ENCODE data around the gene SIRPB2.
"Not testable (repeated sequence)": the region's sequence is repeated elsewhere in the genome, so short reads cannot be mapped to it uniquely, and the experiment has no call there.

The SIRPB2 gene

DNA sequence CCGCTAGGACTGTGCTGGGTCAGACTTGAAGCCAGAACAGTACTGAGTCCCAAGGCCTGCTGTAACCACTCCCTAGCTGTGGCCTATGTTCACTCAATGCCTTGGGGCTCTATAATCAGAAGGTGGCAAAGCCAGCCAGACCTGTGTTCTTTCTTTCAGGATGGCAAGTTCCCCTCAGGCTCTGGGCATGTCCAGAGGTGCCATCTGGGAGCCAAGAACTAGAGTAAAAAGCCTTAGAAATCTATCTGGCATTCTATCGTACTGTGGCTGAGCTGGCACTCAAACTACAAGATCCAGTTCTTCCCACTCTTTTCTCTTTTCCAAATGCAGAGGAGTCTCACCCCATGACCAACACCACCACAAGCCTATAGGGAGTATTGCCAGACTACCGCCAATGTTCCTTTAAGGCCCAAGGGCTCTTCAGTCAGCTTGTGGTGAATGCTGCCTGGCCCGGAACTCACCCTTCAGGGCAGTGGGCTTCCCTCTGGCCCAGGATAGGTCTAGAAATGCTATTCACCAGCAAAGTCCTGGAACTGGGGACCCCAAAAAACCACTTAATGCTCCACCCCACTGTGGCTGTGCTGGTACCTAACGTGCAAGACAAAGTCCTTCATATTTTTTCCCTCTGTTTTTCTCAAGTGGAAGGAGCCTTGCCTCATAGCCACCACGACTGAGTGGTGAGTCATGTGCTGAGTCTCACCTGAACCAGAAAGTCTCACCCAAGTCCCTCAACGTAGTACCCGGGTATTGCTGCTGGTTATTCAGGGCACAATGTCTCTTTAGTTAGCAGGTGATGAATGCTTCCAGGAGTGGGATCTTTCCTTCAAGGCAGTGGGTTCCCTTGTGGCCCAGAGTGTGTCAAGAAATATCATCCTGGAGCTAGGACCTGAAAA, 8.6 kb upstream of the SIRPB2 start:
- no peak for DNase-seq (ENCODE audit: low spot score)

DNA sequence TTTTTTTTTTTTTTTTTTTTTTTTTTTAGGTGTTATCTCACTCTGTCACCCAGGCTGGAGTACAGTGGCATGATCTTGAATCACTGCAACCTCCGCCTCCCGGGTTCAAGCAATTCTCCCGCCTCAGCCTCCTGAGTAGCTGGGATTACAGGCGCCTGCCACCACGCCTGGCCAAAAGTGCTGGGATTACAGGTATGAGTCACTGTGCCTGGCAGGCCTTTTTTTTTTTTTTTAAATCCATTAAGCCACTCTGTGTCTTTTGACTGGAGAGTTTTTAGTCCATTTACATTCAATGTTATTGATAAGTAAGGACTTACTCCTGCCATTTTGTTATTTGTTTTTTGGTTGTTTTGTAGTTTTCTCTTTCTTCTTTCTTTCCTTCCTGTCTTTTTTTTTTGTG, 6.2 kb upstream of the SIRPB2 start:
- DNase-seq (ENCODE audit: low spot score), result not testable (repeated sequence)

DNA sequence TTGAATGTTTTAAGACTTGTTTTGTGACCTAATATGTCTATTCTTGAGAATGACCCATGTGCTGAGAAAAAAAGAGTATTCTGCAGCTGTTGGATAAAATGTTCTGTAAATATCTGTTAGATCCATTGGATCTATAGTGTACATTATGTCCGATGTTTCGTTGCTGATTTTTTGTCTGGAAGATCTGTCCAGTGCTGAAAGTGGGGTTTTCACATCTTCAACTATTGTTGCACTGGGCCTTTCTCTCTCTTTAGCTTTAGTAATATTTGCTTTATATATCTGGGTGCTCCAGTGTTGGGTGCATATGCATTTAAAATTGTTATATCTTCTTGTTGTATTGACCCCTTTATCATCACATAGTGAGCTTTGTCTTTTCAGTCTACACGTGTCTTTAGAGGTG, 5.7 kb upstream of the SIRPB2 start:
- DNase-seq (ENCODE audit: low spot score), result no peak

DNA sequence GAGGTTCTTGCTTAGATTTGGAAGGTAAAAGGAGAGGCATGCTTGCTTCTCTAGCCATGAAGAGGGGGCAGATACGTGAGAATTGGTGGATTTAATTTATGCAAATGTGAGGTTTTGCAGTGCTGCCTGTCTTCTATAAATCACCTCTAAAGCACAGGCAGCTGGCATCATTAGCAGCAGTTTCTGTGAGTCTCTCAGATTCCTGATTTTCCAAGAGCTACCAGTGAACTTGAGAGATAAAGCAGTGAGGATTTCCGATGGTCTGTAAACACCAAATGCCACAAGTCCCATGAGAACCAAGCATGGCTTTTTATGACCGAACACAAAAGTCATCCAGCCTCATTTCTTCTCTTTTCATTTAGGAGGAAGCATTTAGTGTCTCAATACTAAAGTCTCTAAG, 3.2 kb upstream of the SIRPB2 start:
- no peak for DNase-seq (ENCODE audit: low spot score)

DNA sequence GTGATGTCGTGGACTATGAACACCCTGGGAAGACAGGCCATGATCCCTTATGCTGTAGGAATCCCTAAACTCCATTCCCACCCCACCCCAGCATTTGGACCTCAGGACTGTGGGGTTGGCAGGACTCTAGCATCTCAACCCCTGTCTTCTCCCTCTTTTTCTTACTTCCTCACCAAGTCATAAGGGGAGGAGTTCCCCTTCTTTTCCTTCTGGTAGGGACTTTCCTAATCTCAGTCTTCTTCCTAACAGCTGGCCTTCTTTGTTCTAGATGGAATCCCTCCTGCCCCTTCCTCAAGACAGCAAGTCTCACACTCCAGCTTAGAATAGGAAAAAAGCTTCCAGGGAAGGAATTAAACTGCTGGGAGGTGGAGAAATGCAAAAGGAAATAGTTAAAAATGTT, 2.3 kb upstream of the SIRPB2 start:
- DNase-seq (ENCODE audit: low spot score), result no peak

DNA sequence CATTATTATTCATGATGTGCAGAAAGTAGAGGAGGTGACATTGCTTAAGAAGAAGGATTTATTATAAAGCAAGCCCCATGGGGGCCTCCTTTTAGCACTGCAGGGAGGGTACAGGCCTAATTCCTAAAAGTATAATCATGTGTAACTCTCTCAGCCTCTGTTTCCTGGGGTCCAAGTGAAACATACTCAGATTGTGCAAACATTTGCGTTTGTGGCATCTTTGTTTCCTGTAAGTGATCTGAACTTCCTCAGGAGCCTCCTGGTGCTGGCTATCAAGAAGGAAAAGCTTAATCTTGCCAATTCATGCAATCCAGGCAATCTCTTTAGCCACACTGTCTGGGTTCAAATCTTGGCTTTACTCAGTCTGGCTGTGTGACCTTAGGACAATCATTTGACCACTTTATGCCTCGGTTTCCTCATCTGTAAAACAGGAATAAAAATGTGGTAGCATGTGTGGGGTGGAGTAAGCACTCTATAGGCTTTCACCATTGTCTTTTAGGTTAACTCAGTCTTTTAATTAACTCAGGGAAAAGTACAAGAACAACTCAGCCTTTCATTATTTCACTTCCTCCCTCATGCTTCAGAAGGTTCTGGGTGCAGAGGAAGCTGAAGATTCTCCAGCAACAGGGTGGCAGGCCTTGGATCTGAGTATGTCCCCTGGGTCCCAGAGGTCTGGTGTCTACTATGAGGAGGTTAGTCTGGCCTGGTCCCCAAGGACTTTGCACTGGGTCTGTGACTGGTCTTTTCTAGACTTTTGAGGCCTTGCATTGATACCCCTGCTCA, 831 bp upstream of the SIRPB2 start:
- DNase-seq (ENCODE audit: low spot score), result no peak

DNA sequence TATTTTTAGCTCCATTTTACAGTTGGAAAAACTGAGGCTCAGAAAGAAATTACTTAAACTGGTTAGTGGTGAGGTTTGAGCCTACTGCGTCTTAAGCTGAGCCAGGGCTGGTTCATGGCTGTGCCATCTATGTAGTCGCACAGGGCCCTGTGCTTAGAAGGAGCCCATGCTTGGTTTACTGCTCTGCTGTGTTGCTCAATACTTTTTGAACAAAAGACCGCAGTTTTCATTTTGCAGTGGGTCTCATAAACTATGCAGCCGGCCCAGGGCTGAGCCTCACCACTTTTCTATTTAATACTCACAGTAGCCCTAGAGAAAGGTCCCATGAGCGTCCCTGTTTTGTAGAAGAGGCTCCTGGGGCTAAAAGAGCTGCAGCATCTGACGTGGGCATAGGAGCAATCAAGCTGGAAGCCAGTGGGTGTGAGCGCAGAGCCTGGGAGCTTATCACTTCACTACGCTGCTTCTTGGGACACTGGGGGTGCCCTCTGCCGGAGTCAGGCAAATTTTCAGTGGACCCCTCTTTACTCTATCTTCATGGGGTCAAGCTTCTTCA, 501 bp downstream of the SIRPB2 start:
- DNase-seq (ENCODE audit: low spot score), result no peak

DNA sequence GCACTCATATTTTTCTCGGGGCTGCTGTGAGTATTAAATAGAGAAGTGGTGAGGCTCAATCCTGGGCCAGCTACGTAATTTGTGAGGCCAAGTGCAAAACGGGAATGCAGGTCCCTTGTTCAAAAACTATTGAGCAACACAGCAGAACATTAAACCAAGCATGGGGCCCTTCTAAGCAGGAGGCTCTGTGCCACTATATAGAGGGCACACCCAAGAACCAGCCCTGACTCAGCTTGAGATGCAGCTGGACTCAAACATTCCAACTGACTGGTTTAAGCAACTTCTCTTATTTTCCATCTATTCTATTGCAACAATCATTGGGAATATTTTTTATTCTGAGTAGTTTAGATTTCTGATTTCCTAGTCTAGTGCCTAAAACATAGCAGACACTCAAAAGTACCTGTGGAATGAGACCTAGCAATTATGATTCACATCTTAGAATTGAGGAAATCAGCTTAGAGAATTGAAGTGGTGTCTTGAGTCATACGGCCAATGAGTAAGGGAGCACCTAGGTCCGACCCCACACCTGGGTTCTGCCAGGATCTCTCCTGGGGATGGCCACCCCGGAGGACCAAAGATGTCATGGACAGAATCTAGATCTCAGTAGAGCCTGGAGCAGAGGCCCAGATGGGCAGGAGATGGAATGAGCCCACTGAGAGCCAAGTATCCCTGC, 1.3 kb downstream of the SIRPB2 start:
- DNase-seq (ENCODE audit: low spot score), result no peak

DNA sequence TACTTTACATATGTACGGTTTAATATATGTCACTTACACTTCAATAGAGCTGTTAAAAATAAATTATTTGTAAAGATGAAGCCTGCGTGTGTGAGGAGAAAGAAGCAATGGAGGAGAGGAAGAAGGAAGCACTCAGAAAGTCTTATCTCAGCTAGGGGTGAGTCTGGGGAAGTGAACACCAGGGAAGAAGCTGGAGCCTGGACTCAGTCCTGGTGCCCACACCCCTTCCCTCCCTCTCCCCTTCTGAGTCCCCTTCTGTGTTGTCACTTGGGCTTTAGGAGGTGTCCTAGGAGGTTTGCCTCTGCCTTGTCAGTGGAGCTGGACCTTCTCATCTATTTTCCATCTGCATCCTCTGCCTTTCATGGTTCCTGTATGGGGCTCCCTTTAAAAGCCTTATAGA, 1.9 kb downstream of the SIRPB2 start:
- DNase-seq (ENCODE audit: low spot score), result no peak

DNA sequence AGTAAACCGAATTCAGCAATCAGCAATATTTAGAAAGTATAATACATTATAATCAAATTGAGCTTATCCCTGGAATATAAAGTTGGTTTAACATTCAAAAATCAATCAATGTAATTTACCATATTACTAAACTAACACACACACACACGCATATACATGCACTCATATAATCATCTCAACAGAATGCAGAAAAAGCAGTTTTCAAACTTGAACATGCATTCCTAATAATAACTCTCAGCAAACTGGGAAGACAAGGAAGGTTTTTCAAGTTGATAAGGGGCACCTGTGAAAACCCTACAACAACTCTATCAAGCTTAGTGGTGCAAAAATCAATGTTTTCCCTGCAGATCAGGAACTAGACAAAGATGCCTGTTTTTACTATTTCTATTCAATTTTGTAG, 4.7 kb downstream of the SIRPB2 start:
- no peak for DNase-seq (ENCODE audit: low spot score)

DNA sequence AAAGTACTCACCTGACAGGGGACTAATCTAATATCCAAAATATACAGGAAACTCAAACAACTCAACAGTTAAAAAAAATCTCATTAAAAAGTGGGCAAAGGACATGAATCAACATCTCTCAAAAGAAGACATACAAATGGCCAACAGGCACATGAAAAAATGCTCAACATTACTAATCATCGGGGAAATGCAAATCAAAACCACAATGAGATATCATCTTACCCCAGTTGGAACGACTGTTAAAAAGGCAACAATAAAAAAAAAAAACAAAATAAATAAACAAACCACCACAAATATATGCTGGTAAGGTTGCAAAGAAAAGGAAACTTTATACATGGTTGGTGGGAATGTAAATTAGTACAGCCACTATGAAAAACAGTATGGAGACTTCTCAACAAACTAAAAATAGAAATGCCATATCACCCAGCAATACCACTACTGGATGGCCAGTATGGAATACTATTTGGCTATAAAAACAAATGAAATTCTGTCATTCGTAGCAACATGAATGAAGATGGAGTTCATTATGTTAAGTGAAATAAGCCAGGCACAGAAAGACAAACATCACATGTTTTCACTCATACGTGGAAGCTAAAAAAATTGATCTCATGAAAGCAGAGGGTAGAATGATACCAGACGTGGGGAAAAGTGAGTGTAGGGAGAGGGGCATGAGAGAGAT, 6.6 kb downstream of the SIRPB2 start:
- DNase-seq (ENCODE audit: low spot score), result no peak

DNA sequence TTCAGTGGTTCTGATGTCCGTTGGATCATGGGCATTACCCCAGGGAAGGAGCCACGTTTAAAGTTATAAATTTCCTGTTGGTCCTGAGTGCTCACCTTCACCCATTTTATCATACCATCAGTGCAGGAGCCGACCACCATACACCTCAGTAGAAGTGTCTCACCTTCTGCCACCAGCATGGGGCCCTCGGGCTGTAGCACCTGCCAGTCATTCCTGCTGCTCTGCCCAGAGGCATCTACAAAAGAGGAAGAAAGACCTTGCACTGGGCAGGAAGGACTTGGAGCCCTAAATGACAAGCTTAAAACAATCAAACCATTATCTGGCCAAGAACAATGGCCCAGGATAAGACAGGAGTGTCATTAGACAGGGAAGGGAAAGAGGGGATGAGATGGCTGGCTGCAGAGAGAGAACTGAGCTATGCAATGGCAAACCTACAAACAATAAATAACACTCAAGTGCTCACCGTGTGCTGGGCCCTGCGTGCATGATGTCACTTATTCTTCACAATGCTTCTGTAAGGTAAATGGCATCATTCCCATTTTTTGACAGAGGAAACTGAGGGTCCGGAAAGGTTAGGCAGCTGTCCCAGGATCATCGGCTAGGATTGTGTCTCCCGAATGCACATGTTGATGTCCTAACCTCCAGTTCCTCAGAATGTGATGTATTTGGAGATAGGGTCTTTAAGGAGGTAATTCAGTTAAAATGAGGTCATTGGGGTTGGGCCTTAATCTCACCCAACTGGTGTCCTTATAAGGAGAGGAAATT, 11.2 kb downstream of the SIRPB2 start:
- no peak for DNase-seq (ENCODE audit: low spot score)

DNA sequence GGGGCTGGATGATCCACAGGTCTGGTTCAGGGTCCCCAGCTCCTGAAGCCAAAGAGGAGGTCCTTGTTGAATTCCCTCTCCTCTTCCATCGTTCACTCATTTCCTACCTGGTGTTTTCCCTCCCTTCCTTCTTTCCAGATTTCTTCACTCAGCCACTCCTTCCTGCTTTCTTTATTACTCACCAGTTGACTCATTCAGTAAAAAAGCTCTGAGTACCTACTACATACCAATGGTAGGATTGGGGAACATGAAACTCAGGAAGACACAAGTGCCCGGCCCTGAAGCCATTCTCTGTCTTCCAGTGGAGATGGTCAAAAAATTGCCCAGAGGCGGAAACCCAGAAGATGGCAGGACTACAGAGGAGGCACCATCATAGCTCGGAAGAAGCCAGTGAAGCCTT, 12.7 kb downstream of the SIRPB2 start:
- no peak for DNase-seq (ENCODE audit: low spot score)

DNA sequence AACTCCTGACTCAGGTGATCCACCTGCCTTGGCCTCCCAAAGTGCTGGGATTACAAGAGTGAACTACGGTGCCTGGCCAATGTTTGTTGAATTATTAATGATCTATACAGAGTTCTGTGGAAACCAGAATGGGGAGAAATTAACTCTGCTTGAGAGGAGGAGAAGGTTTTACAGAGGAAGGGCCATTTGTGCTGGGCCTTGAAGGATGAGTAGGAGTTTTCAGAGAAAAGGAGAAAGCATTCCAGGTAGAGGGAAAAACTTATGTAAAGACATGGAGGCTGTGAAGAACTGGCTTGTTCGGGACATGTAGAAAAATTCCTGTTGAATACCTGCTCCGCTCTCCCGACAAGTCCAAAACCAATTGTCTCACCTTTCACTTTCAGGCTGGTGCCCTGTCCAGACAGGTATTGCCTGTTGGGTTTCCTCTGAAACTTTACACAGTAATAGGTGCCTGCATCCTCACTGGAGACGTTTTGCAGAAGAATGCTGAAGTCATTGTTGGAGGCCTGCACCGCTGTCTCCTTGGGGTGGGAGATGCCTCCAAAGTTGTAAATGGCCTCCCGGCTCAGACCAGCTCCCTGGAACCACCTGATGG, 13.2 kb downstream of the SIRPB2 start:
- no peak for DNase-seq (ENCODE audit: low spot score)

DNA sequence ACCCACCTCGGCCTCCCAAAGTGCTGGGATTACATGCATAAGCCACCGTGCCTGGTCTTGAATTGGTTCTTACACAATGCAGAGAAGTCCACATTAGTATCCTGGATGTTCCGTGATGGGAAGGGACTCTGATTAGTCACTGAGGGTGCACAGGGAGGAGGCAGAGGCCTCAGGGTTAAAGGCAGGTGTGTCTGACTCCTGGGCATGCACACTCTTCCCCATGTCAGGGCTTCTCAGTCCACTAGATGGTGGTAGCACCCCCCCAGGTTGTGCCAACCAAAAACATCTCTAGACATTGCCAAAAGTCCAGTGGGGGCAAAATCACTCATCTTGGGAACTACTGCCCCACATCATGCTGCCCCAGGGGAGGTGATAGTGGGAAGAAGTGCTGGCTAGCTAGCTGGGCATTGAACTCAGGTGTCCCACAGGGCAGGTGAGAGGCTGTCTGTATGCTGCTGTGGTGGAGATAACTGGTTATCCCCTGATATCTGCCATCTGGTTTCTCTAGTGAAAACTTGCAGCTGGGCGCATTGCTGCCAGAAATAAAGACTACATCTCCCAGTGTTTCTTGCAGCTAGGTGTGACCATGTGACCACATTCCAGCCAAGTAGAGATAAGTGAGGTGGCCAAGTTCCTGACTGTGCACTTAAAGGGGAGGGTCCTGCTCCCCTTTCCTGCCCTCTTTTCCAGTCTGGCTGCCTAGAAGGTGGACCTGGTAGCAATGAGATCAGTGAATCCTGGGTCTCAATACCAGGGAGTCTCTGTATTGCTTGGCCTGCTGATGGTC, 16.2 kb downstream of the SIRPB2 start:
- no peak for DNase-seq (ENCODE audit: low spot score)

DNA sequence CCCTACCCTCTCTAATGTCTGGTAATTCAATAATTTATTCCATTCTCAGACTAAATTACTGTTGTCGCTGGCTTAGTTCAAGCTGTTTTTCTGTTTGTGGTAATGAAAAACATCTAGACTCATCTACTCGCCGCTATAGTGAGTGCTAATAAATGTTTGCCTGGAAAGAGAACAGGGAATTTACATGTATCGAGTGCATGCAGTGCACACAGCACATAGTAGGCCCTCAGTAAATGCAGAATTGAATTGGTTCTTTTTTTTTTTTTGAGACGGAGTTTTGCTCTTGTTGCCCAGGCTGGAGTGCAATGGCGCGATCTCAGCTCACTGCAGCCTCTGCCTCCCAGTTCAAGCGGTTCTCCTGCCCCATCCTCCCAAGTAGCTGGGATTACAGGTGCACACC, 16.9 kb downstream of the SIRPB2 start:
- no peak for DNase-seq (ENCODE audit: low spot score)

DNA sequence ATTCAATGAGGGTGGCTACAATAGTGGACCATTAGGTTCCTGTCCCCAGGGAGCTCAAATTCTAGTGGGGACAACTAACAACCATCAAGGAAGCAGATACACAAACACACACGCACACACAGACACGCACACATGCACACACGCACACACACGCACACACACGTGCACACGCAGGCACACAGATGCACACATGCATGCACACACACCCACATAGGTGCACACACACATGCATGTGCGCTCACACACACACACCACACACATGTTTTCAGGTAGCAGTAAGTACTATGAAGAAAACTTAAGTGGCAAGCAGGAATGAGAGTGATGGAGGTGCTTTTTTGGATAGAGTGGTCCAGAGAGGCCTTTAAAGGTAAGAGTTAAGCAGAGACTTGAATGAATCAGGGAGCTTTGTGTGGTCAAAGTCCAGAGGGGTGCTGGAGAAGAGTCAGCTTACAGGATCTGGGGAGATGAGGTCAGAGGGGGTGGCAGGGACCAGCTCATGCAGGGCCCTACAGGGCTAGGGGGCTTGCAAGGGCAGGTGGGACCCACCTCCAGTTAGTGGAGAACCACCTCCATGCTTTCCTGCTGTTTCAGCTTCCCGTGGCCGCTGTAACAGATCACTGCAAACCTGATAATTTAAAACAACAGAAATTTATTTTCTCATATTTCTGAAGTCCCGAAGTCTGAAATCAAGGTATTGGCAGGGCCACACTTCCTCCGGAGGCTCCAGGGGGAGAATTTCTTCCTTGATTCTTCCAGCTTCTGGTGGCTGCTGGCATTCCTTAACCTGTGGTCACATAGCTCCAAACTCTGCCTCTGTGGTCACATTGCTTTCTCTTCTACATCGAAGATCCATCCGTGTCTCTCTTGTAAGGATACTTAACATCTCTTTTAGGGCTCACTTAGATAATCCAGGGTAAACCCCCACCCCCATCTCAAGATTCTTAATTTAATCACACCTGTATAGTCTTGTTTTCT, 17.7 kb downstream of the SIRPB2 start:
- no peak for DNase-seq (ENCODE audit: low spot score)

DNA sequence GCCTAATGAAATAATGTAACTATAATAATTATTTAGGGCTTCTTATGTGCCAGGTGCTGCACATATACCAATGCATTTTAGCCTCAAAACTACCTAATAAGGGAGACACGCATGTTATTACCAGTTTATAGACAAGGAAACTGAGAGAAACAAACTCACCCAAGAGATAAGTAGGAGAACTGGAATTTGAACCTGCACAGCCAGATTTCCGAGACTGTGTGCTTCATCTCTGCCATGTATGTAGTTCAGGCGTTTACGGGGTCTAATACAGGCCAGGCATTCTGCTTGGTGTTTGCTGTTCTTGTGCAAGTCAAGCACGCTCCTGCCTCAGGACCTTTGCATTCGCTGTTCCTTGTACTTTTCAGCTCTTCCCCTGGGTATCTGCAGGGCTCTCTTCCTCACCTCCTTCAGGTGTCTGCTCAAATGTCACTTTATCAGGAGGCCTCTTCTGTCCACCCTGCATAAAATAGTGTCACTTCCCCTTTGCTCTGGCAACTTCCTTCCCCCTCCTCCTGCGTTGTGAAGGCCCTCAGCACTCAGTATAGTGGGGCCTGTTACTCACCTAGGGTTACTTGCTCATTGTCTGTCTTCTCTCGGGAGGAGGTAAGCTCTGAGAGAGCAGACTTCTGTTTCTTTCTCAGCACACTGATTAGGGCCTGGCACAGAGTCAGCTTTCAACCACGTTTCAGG, 18.5 kb downstream of the SIRPB2 start:
- DNase-seq (ENCODE audit: low spot score), result no peak

All from ecto neural progenitor cell (in vitro differentiated cells).